NCI-H2196 treated with DMSO at 0.1 percent for 48 hours (cell line): ENCODE data around the gene ZSWIM6.

Experiments used
- DNase-seq: peaks from one replicate; lab custom pipeline; 2025; ENCODE audit not compliant: unreplicated experiment; lab: John Stamatoyannopoulos, UW

ZSWIM6 gene

DNA sequence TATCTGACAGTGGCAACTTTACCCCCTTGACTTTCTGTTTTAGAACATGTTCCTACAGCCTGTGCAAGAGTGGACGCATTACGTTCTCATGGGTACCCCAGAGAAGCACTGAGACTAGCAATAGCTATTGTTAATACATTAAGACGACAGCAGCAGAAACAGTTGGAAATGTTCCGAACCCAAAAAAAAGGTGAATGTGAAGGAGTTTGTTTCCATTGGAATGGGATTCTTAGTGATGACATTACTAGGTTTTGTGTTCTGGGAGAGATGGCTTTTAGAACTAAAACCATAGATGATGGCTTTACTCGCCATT, 194.1 kb downstream of the ZSWIM6 start:
- DNase-seq: no peak

- no peak for DNase-seq
Observed at GRCh38 chr5:61532983-61533382, 200.9 kb downstream of the ZSWIM6 start.

DNA sequence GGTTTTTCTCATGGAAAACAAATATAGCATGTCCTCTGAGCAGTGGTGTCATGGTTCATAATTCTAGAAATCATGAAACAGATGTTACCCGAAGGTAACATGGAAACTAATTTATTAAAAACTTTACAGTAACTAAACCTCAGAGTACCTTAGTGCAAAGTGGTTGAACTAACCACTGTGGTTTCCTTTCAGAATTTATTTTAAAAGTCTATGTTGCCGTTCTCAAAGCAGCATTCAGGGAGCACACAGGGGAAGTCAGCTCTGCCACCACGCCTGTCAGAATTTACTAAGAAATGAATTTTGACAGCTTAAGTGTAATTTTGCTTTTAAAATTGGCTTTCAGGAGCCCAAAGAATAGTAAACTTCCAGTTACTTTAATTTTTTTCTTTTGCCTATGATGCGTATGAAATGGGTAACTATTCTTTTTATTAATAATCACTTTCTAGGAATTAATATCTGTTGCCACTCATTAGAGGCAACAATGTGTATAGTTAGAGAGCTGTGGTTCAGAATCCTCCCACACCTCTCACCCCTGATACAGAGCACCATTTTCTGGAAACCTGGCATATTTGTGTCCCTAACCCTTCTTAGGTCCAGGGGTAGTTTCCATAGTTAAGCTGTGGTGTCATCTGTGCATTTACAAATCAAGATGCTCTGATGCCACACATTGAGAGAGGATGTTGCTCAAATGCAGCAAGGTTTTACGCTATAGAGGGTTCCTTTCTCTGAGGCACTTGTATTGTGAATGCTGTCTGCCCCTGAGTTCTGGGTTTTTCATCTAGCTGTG, 202.6 kb downstream of the ZSWIM6 start:
- DNase-seq: no peak

DNA sequence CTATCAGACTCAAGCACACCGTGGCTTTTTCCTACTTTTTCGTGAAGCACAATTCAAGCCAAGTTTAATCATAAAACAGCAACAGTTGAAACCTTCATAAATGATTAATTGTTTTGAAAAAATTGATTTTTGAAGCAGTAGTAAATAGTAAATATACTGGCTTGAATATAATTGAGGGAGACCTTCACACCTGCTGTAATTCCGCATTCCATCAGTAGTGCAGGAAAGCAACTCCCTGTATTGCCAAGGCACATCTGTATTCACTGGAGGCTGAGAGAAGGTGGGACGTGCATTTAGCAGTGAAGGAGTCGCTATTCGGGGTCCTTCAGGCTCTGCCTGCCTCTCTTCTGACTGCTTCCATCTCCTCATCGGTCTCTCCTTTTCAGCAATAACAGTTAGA, 203.8 kb downstream of the ZSWIM6 start:
- no peak for DNase-seq

DNA sequence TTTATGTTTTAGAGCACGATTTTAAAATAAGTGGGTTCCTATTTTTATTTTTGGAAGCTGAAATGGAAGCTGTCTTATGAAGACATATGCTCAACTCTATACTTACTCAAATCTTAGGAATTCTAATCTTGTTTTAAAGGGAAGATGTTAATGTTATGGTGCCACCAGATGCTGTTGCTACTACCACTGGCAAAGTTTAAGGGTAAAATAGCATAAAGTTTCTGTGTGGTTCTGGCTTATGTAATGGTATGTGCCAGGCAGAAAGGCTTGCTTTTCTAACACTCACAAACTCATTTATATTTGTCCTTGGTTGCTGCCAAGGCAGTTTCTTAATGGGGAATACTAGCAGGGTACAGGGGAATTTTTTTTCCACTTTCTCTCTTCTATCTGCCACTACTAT, 204.9 kb downstream of the ZSWIM6 start:
- DNase-seq: no peak

GRCh38 chr5:61538722-61539501, 206.9 kb downstream of the ZSWIM6 start:
- DNase-seq: no peak

DNA sequence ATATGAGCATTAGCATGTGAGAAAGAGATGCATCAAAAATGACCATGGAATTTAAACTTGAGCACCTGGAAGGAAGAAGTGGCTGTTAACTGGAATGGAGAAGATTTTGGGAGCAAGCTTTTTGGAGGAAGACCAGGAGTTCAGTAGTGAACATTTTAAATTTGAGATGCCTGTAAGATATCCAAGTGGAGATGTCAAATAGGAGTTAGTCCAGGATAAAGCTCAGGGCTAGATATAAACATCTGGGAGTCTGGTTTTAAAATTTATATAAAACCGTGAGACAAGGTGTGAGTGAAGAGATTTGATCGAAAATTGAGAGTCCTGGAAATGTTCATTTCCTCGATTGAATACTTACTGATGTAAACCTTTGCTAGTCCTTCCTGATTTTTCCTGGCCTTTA, 217.5 kb downstream of the ZSWIM6 start:
- DNase-seq: no peak

- DNase-seq: no peak
Observed at GRCh38 chr5:61551637-61552313, 219.7 kb downstream of the ZSWIM6 start.

- DNase-seq: no peak
Observed at GRCh38 chr5:61559146-61559545, 227.1 kb downstream of the ZSWIM6 start.

- no peak for DNase-seq
Observed at GRCh38 chr5:61559722-61560121, 227.7 kb downstream of the ZSWIM6 start.

GRCh38 chr5:61563401-61563800, 231.3 kb downstream of the ZSWIM6 start:
- no peak for DNase-seq

GRCh38 chr5:61567337-61567736, 235.3 kb downstream of the ZSWIM6 start:
- DNase-seq: no peak

DNA sequence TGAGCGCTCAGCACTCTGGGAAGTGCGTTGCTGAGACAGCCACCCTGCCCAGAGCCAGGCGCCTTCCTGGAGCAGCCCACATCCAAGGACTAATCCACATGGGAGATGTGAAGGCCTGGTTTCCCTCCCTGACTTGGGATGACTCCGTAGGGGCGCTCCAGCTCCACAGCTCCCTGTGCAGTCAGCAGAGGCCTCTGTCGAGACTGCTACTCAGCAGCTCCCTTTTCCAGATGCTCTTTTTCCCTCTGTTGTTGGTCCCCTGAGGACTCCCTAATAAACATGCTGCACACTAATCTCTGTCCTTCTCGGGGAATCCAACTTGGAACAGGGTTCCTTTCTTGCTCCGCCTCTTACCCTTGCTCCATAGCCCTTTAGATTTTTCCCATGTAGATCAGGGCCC, 237.3 kb downstream of the ZSWIM6 start:
- no peak for DNase-seq

- no peak for DNase-seq
Observed at GRCh38 chr5:61570767-61571166, 238.7 kb downstream of the ZSWIM6 start.

- DNase-seq: no peak
Observed at GRCh38 chr5:61572959-61573358, 240.9 kb downstream of the ZSWIM6 start.

GRCh38 chr5:61575103-61575502, 243.0 kb downstream of the ZSWIM6 start:
- DNase-seq: no peak

DNA sequence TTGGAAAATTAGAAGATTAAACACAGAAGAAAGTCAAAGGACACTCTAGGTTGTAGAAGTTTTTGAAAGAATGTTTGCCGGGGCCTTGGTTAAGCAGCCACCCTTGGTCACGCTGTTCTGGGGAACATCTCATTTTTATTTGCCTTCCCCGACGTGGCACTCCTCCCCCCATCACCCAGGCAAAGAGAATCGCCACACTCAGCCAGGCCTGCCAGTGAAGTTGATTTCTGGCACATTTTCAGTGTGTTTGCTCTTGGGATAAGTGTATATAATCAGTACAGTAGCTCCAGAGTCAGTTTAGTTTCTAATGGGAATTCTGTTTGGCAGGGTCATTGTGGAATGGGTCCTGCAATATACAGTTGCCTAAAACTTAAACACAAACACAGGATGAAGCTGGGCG, 243.5 kb downstream of the ZSWIM6 start:
- no peak for DNase-seq

DNA sequence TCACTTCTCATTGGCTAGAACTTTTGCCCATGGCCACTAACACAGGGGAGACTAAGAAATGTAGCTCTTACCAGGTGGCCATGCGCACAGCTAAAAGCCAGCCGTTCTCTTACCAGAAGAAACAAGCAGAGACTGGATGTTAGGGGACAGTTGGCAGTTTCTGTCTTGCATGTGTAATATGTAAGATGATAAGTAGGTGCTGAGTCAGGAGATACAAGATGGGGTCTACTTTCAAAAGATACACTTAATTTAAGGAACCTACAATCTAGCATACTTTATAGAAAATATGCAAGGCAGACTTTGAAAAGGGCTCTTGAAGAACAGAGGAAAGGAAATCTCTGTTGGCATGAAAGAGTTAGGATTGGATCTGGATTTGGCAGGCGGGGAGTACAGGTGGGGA, 244.5 kb downstream of the ZSWIM6 start:
- DNase-seq: no peak

DNA sequence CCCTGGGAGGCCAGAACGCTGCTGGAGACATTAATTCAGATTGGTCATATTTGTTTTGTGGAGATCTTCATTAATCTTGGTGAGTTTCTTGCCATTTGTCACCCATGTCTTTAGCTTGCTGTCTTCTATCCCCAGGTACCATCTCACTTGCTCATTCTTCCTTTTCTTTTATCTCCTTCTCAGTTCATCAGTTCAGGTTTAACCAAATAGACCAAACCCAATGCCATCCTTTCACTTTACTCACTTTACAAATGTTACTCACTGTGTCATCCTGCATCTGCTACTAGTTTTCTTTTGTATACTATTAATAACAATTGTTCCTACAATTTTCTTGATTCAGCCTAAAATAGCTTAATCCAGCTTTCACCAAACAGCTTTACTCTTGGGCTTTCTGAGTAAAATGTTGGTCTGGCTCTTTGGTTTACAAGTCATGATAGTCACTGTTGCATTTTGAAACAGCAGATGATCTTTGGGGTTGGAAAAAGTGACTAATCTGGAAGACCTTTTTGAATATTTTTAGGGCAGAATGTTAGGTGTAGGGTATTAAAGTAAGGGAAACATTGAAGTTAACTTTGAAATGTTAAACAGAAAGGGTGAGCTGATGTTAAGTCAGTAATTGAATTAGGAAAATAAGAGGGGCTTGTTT, 246.9 kb downstream of the ZSWIM6 start:
- DNase-seq: no peak

DNA sequence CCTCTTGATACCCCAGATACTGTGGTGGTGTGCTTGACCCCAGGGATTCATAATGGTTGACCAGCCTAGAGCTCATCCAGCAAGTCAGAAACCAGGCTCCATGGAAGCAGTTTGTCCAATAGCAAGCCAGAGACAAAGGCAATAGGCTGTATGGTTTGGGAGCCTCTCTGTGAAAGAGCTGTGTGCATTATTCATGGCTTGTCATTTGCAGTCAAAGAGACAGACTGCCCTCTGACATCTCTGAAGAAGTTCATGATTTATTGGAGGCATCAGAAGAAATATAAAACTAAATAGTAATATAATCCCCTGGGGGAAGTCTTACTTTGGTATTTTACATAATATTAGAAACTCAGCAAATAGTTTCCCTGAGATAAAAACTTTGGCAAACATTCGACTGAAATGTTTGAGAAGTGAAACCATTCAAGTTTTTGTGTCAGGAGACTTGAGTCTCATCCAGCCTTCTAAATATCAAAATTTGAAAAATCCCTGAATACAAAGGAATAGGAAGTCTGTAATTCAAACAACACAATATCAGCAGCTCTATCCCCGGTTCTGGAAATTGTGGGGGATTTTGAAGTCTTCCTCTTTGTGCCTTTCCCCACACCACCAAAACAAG, 250.3 kb downstream of the ZSWIM6 start:
- DNase-seq: no peak

GRCh38 chr5:61582887-61583286, 250.8 kb downstream of the ZSWIM6 start:
- DNase-seq: no peak
